NCI-H748 (cell line): Measurements from ENCODE around the gene TPO.
"Not testable (repeated sequence)": the region's sequence is repeated elsewhere in the genome, so short reads cannot be mapped to it uniquely, and the experiment has no call there.

Source experiments
- DNase-seq: peaks from one replicate; lab custom pipeline; 2025; ENCODE audit not compliant: unreplicated experiment; lab: John Stamatoyannopoulos, UW

Gene TPO

DNA sequence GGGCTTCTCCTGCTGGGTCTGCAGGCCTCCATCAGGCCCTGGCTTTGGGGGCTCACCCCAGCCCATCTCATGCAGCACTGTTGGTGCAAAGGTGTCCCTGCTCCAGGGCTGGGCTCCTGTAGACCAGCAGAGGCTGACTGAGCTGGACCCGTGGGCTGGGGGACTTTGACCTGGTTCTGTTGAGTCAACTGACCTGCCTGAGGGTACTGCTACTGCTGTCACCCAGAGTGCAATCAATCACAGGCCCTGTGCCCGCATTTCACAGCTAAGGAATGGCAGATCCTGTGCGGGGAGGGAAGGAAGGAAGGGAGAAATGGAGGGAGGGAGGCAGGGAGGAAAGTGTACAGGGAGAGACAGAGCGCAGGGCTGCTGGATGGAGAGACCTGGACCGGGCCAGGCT is 136.8 kb downstream of the TPO start:
- no peak for DNase-seq

DNA sequence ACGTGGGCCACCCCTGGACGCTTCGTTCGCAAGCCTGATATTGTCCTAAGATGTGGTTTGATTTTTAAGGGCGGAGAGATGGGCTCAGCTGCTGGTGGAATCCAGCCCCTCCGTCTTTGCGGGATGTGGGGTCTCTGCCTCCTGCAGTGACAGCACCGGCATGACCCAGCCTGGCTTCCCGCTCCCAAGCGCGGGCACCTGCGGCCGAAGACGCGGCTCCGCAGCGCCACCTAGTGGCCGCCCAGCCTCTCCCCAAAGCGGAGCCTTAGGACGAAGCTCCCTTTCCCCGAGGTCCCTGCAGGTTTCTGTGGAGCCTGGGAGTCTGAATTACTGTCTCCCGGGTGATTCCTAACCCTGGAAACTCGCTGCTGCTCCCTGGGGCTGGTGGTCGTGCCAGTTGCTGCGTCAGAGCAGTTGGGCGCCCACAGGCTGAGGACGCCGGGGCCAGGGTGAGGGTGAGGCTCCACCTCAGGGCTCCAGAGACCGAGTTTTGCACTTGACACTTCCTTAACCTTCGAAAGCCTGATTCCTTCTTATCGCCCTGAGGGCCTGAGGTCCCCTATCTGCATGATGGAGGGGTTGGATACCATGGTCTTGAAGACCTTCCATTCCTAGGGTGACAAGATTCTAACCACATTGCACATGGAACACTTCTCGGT is 137.5 kb downstream of the TPO start:
- peak; percentile 67 for DNase-seq

DNA sequence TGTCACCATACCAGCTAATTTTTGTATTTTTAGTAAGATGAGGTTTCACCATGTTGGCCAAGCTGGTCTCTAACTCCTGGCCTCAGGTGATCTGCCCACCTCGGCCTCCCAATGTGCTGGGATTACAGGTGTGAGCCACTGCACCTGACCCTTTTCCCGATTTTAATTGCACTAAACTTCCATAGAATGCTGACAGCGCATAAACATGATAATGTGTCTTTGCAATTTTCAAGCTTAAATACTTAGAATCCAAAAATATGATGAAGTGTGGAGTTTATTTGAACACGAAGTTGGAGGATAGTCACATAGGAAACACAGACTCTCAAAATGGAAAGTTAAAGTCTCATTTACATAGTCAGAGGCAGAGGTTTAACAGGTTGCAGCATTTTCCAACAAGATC is 138.6 kb downstream of the TPO start:
- no peak for DNase-seq

DNA sequence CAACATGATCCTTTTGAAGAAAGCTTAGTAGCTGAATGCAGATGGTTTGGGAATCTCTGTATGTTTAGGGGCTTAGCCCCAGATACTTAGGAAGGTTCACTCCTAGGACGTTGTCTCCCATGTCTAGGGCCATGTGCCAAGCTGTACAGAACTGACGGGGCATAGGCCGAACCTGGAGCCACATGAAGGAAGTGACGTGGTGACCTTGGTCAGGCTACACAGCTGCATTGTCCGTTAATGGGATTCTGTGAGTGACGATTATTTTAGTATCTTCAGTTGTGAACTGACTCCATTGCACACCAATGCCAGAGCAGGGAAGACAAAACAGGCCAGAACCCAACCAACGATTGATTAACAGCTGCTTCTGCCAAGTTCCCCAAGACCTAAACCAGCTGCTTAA is 139.3 kb downstream of the TPO start:
- DNase-seq = no peak

DNA sequence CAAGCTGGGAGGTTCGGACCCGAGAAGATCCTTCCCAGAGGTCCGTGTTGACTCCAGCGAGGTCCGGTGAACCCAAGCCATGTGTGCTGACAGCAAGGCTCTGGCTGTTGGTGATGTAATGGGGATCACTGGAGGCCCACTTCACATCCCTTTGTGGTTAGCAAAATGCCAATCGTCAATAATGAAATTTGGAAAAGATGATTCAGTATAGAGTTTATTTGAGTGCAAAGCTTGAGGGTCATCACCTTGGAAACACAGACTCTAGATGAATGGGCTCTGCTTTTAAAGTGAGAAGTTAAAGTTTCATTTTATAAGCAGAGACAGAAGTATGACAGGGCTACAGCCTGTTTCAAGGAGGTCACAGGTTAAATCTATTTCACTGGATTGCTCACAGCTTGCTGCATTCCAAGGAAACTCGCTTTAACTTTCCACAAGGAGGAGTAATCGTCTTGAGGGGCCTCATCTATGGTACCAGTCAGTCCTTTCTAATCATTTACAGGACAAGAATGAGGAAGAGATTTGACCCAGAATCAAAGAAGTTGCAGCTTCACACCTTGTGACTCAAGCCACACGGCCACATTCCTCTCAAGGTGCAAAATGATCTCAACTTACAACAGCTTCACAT is 140.5 kb downstream of the TPO start:
- DNase-seq = no peak

DNA sequence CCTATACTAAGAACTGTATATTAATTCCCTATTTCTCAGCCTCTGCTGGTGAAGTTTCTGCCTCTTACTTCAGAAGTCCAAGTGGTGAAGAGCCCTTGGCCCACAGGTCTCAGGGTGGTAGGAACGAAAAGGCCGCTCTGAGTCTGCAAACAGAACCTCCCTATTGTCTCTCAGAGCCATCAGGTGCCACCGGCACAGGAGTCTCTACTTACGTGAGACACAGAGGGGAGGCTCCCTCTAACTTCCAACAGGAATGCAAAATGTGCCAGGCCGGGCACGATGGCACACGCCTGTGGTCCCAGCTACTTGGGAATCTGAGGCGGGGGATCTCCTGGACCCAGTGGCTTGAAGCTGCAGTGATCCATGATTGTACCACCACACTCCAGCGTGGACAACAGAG is 143.0 kb downstream of the TPO start:
- no peak for DNase-seq

DNA sequence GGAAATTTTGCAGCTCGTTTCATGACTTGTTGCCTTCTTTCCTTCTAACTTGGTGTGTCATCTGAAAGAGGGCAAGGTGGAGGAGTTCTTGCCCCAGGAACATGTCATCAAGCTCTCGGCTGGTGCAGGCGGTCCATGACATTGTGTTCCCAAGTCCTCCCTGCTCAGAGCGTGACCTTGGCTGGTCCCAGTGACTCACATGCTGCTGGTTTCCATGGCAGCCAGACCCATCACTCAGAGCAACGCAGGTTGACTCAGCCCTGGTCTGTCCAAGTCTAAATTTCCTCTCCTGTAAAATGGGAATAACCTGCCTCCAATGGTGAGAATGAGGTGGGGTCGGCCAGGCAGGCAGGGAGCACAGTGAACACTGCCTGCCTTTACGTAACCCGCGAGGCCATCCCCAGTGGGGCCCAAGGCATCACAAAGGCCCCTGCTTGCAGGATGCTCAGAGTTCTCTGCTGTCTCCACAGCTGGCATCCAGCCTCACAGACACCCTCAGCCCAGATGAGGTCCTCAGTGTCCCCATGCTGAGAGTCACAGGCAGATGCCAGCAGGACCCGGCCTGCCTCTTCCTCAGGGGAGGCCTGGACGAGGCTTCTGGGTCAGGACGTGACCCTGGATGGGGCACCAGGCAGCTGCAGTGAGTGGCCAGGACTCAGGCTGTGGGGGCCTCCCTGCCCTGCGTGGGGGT is 143.7 kb downstream of the TPO start:
- peak; percentile 19 for DNase-seq

DNA sequence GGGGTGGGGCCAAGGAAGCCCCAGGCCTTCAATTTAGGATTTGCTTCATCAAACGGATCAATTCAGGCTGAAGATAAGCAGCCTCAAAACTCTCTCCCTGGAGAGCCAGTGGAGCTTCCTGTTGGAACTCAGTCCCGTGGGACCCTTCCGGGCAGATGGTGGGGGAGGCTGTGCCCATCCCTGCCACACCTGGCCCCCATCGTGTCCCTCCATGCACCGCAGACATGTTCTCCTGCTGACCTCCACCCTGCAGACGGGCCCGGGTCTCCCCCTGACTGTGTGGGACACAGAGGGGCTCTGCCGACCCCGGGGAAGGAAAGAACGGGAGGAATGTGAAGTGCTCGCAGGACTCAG is 144.2 kb downstream of the TPO start:
- DNase-seq = no peak

DNA sequence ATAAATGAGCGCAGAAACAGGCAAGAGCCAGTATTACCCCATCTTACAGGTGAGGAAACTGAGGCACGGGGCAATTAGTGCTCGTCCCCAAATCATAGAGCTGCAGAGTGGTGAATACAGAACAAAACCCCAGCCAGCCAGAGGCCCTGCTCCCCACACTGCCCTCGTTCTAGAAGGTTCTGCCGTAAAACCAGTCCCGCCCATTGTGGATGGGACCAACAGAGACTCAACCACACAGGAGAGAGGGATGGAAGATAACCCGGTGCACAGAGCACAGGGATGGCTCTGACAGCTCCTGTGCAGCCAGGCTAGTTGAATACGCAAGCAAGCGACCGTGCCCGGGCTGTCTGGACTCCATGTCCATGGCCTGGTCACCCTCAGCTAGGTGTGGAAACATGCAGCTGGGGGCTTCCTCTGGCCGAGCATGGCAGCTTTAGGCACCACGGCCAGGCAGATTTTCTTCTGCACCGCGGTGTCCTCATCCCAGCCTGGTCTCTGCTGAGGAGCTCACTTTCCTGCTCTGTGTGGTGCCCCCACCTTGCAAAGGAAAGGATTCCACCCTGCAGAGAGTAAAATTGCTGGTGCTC is 146.4 kb downstream of the TPO start:
- DNase-seq = no peak

DNA sequence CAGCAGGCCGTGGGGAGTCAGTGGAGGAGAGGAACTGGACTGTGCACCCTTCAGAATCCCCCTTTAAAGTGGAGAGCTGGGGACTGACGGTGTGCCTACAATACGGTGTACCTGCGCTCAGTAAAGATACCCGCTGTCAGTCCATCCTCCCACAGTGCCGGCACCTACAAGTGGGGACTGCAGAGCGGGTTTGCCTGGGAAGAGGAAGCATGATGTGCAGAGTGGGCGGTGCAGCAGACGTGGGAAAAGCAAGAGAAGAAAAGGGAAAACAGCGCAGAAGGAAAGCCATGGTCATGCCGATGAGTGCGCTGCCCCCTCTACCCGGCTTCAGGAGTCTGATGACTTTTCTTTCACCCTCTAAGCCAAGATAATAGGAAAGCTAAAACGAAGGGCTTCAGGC is 148.0 kb downstream of the TPO start:
- no peak for DNase-seq

DNA sequence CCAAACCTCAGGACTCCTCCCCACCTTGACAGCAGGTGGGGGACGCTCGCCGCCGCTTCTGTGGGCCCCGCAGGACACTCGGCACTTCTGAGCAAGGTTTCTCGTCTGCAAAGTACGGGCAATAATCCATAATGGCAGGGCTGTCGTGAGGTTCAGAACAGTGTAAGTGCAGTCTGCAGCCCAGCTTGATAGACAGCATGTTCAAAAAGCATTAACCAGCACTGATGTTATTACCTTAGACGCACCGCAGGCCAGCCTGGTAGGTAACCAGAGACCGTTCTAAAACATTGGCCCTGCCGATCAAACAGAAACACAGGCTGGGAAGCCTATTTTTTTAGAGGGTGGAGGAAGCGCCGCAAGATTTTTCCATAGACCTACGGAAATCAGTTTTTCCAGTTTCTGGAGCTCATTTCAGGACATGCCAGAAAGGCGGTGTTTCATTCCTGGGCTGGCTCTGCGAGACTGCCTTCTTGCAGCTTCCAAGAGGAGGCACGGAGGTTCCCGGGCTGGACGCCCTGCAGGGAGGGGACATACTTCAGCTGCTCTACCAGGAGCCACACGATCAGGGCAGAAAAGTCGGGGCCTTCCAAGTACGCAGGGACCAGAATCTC is 148.7 kb downstream of the TPO start:
- no peak for DNase-seq

DNA sequence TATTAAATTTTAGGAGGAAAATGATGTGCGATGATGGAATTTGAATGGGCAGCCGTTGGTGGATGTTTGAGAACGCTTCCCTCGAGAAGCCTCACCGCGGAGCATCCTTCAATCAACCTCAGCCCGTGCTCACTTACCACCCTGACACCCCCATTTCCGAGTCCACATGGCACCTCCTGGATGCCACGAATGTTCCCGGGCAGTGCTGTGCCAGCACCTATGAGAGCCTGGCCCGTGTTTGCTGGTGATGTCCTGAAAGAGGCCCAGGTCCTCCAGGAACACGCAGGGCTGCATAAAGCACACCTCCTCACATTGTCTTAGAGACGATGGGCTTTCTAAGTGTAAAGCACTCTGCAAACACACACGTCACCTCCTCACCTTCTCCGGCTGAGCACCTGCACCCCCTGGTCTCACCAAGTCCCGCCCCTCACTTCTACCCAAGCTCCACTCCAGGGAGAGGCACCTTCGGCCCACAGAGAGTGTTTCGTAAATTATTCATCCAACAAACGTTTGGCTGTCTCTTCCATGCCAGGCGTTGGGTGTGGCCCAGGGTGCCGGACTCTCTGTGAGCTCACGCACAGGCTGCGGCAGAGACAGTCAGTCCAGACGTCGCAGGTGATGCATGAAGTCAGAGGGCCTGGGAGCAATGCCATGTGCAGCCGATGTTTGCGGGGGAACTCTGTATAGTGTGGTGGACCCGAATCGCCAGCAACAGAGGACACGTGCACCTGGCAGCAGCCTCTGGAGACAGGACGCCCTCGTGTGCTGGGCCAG is 150.0 kb downstream of the TPO start:
- DNase-seq = no peak

DNA sequence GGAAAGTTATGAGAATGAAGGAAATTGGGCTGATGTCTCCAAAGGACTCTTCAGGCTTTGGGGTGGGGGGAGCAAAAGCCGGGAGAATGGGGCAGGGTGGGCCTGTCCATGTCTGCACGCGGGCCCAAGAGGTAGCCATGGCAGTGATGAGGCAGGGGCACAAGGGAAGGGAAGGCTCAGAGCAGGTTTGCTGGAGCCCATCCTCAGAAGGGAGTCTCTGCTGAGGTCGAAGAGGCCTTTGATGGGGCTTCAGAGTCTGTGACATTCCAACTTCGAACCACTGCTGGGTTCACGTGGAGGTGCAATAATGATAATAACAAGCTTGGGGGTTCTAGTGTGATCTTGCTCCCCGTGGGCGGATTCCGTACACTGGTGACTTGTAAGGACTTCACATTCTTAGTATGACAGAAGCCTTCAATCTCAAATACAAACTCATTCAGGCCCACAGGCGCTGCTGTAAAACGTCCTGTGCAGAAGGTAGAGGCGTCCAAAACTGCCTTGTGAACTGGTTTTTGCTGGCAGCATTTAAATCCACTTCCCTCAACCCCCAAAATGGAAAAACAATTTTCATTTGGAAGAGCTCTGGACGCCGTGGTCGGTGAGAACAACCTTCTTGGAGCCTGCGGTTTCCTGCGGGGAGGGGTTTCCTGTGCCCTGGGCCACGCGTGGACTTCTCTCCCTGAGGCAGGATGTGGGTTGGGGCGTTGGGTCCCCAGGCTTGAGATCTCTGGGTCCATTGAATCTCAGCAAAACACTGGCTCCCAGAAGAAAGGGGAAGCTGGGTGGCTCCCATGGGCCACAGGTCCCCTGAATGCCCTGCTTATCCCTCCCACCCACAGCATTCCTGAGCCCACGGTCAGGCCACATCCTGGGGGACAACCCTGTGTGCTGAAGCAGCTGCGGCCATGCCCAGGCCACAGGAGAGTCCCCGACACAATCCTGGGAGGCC is 151.0 kb downstream of the TPO start:
- no peak for DNase-seq

DNA sequence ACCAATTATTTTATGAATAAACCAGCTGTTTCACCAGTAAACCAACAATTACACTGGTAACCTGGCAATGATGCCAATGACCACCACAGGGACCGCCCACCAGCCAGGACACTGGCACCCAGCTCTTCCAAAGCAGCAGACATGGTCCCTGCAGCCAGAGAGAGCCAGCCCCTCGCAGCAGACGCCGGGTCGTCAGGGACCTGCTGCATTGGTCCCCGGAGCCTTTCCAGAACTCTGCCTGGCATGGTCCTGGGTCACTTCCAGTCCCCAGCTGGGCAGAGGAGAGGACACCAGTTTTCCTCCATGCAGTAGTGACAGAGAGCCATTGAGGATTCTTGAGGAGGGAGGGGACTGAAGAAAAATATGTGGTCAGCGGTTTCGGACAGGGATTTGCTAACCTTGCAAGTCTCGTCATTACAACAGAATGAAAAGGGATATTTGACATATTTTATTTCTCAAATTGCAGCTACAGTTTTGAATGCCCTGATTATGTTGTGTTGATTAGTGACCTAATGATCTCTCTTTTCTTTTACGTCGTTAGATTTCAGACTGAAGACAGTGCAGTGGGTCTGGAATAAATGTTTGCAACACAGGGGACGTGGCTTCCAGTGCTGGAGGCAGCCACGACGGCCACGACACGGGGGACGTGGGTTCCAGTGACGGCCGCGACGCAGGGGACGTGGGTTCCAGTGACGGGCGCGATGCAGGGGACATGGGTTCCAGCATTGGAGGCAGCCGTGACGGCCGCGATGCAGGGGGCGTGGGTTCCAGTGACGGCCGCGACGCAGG is 154.5 kb downstream of the TPO start:
- DNase-seq = no peak

DNA sequence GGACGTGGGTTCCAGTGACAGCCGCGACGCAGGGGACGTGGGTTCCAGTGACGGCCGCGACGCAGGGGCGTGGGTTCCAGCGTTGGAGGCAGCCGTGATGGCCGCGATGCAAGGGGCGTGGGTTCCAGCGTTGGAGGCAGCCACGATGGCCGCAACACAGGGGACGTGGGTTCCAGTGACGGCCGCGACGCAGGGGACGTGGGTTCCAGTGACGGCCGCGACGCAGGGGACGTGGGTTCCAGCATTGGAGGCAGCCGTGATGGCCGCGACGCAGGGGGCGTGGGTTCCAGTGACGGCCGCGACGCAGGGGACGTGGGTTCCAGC is 155.0 kb downstream of the TPO start:
- not testable (repeated sequence) for DNase-seq

DNA sequence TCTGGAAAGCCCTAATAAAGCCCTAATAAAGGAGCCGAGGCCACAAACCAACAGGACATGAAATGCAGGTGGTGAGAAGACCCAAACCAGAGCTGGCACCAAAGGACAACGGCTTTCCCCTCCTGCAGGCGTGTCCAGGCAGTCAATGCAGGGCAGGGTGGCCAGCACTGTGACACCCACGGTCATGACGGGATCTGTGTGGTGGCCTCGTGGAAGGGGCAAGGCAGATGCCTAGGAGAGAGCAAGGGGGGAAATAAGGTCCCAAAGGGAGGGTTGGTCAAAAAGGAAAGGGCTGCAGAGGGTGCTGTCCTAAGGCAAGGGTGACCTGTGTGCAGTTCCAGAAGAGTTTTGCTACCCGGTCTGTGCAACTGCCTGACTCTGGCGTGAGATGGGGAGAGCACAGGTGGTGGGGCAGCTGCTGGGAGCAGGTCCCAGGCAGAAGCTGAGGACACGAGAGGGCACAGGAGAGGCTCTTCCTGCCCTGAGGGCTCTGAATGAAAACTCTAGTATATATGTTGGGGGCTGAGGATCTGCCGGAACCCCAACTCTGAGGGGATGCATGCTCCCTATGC is 156.7 kb downstream of the TPO start:
- DNase-seq = no peak

DNA sequence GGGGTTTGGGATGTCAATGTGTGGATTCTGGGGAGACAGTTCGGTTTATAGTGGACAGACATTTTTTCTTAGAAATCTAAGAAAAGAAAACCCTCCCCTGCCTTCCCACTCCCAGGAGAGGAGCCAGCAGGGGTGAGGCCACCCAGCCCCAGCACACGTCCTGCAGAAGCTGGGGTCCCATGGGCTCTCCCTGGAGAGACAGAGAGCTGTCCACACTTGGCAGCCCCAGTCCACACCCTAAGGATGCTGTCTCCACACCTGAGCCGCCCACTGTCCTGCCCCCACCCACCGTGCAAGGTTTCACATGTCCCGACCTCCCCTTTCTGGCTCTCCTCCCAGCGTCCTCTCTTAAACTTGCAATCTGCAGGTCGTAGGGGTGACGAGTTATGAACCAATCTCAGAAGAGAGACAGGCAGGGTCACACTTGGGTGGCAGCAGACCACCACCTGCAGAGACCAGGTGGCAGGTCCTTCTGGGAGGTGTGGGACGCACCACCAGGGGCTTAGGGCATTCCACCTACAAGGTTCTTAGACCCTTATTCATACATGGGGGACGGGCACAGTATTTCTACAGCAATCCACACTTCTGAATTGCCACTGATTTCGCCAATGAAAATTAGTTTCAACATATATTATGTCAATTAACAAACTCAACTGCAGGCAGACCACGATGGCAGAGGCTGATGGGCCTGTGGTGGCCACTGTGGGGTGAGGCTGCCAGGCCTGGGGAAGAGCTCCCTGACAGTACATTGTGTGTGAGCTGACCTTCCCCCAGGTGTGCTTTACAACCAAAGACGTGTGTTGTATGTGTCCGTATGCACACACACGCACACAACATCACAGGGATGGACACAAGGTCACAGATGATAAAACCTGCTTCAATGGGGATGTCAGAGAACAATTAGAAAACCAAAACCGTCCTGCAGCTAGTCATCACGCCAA is 158.5 kb downstream of the TPO start:
- peak; percentile 62 for DNase-seq

DNA sequence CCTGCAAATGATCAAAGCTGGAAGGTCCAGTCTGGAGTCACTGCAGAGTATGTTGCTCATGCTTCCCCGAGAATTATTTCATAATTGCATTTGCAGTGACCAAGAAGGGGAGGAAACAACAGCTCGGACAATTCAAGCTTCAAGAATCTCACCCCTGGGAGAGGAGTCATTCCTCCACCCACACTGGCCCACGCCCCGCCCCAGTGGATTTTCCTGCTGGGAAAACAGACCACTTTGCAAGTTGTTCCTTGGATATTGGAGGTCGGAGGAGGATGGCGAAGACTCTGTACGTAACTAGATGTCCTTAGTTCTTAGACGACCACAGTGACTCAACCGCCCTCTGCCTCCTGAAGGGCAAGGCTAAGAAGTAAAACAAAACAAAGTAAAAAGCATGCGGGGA is 159.4 kb downstream of the TPO start:
- no peak for DNase-seq
